HepG2 (cell line): ENCODE results near the gene TMC2. TPM values are rescaled to one million over a fixed set of nuclear protein-coding genes. Genes with fewer than 3 reads are reported as not detected.

ENCODE experiments used
- HDAC6 ChIP-seq: fragments of 200-600 bp; sonication (generic); IDR thresholded peaks from 2 replicates; pipeline ENCODE4 v1.7.0; 2017; ENCODE audit warnings: mild to moderate bottlenecking, antibody characterized with exemption, low read length, low read depth
- IRF1 ChIP-seq: sonication (generic); formaldehyde crosslinking; IDR thresholded peaks from 2 replicates; pipeline ENCODE4 v1.4.0; 2020; ENCODE audit warnings: low read depth, mild to moderate bottlenecking, missing genetic modification reagents
- MEIS2 ChIP-seq: sonication (generic); formaldehyde crosslinking; IDR thresholded peaks from 2 replicates; pipeline ENCODE4 v1.9.0; 2021; ENCODE audit warnings: mild to moderate bottlenecking, missing genetic modification reagents
- POGZ ChIP-seq: sonication (generic); formaldehyde crosslinking; IDR thresholded peaks from 2 replicates; pipeline ENCODE4 v1.4.0; 2020; ENCODE audit warnings: mild to moderate bottlenecking, missing genetic modification reagents
- POLR2A ChIP-seq, 2 experiments: IDR thresholded peaks; 2 replicates each; pipeline ENCODE4 v1.6.1; 2011; ENCODE audit warnings: low read depth in 2 of 2, low read length in 2 of 2, mild to moderate bottlenecking in 1 of 2, moderate library complexity in 1 of 2; ENCODE audit not compliant: insufficient read depth in 1 of 2
- RELA ChIP-seq: sonication (generic); formaldehyde crosslinking; IDR thresholded peaks from 2 replicates; pipeline ENCODE4 v1.4.0; 2020; ENCODE audit warnings: missing genetic modification reagents
- SMAD9 ChIP-seq: sonication (generic); formaldehyde crosslinking; IDR thresholded peaks from 2 replicates; pipeline ENCODE4 v1.5.1; 2020; ENCODE audit warnings: mild to moderate bottlenecking, missing genetic modification reagents
- THAP7 ChIP-seq: sonication (generic); formaldehyde crosslinking; IDR thresholded peaks from 2 replicates; pipeline ENCODE4 v1.8.1; 2023; ENCODE audit warnings: mild to moderate bottlenecking, missing genetic modification reagents
- TRIM22 ChIP-seq: fragments of 450-650 bp; IDR thresholded peaks from 2 replicates; pipeline ENCODE4 v1.6.1; 2017
- YY1 ChIP-seq: IDR thresholded peaks from 2 replicates; pipeline ENCODE4 v1.6.1; 2011; ENCODE audit warnings: low read length, low read depth, moderate library complexity, mild to moderate bottlenecking; ENCODE audit not compliant: insufficient read depth, insufficient replicate concordance
- ZNF260 ChIP-seq: sonication (generic); formaldehyde crosslinking; IDR thresholded peaks from 2 replicates; pipeline ENCODE4 v1.4.0; 2020; ENCODE audit warnings: missing genetic modification reagents, low read depth, mild to moderate bottlenecking, borderline replicate concordance
- ZNF790 ChIP-seq: sonication (generic); formaldehyde crosslinking; IDR thresholded peaks from 2 replicates; pipeline ENCODE4 v1.8.0; 2022; ENCODE audit warnings: missing genetic modification reagents, mild to moderate bottlenecking, borderline replicate concordance
- polyA plus RNA-seq, 8 experiments: library from polyadenylated mRNA; depleted of rRNA in 3 of 8; stranded (reverse) in 7 of 8; unstranded in 1 of 8; fragments of >200 nt; fragmentation: Illumina TruSeq in 4 of 8; extraction: Trizol in 4 of 8; gene quantifications; 2 replicates each; pipeline versions ENCODE4 v1.2.1 to v1.2.3, GENCODE V29; 2011 to 2016; ENCODE audit warnings: low read depth in 4 of 8, missing spikeins in 1 of 8, mixed read lengths in 1 of 8; ENCODE audit not compliant: insufficient read depth in 1 of 8
- total RNA-seq, 5 experiments: library from RNA; depleted of rRNA; stranded (reverse); fragments of >200 nt; fragmentation: Illumina TruSeq; extraction: Trizol; gene quantifications; 2 replicates each; pipeline ENCODE4 v1.2.3, GENCODE V29; 2016; ENCODE audit warnings: low read depth in 1 of 5
- TF ChIP-seq, protein P1 (sequence below): IDR thresholded peaks from 2 replicates; pipeline ENCODE4 v1.4.0; 2020; ENCODE audit warnings: mild to moderate bottlenecking, missing genetic modification reagents
- TF ChIP-seq, protein P2 (sequence below): sonication (generic); formaldehyde crosslinking; IDR thresholded peaks from 2 replicates; pipeline ENCODE4 v1.4.0; 2020; ENCODE audit warnings: missing genetic modification reagents

Gene TMC2
- total and polyA plus RNA-seq, 2 of the 13 experiments (the other 11 are each of a cell fraction or from before 2014, with no cell fraction given), result not detected

GRCh38 chr20:2663887-2664719 lies 127.7 kb downstream of the TMC2 start, which contains the start of gene IDH3B (continued):
- TF ChIP-seq IRF1 (CRISPR knock-in tag) (no peak), RELA (CRISPR knock-in tag) (peak; percentile 93), SMAD9 (CRISPR knock-in tag) (peak; percentile 89), ZNF260 (no peak), TRIM22 (no peak), POGZ (CRISPR knock-in tag) (peak; percentile 98), ZNF790 (CRISPR knock-in tag) (0 out of 2 replicates have a peak, but pooled peaks have one; percentile 47), YY1 (peak; percentile 99), MEIS2 (peak; percentile 23; the same call in 1 of the 2 replicates), POLR2A (IDR thresholded peaks at IDR 0.05; ENCODE audit: insufficient read depth in 1 of 2, low read depth in 2 of 2, low read length in 2 of 2) (peak; percentile 94 to 95), THAP7 (peak; percentile 80), HDAC6 (no peak)
- TF ChIP-seq, protein P1, sequence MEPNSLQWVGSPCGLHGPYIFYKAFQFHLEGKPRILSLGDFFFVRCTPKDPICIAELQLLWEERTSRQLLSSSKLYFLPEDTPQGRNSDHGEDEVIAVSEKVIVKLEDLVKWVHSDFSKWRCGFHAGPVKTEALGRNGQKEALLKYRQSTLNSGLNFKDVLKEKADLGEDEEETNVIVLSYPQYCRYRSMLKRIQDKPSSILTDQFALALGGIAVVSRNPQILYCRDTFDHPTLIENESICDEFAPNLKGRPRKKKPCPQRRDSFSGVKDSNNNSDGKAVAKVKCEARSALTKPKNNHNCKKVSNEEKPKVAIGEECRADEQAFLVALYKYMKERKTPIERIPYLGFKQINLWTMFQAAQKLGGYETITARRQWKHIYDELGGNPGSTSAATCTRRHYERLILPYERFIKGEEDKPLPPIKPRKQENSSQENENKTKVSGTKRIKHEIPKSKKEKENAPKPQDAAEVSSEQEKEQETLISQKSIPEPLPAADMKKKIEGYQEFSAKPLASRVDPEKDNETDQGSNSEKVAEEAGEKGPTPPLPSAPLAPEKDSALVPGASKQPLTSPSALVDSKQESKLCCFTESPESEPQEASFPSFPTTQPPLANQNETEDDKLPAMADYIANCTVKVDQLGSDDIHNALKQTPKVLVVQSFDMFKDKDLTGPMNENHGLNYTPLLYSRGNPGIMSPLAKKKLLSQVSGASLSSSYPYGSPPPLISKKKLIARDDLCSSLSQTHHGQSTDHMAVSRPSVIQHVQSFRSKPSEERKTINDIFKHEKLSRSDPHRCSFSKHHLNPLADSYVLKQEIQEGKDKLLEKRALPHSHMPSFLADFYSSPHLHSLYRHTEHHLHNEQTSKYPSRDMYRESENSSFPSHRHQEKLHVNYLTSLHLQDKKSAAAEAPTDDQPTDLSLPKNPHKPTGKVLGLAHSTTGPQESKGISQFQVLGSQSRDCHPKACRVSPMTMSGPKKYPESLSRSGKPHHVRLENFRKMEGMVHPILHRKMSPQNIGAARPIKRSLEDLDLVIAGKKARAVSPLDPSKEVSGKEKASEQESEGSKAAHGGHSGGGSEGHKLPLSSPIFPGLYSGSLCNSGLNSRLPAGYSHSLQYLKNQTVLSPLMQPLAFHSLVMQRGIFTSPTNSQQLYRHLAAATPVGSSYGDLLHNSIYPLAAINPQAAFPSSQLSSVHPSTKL (CRISPR knock-in tag), result peak; percentile 80; the same call in 1 of the 2 replicates
- TF ChIP-seq, protein P2, sequence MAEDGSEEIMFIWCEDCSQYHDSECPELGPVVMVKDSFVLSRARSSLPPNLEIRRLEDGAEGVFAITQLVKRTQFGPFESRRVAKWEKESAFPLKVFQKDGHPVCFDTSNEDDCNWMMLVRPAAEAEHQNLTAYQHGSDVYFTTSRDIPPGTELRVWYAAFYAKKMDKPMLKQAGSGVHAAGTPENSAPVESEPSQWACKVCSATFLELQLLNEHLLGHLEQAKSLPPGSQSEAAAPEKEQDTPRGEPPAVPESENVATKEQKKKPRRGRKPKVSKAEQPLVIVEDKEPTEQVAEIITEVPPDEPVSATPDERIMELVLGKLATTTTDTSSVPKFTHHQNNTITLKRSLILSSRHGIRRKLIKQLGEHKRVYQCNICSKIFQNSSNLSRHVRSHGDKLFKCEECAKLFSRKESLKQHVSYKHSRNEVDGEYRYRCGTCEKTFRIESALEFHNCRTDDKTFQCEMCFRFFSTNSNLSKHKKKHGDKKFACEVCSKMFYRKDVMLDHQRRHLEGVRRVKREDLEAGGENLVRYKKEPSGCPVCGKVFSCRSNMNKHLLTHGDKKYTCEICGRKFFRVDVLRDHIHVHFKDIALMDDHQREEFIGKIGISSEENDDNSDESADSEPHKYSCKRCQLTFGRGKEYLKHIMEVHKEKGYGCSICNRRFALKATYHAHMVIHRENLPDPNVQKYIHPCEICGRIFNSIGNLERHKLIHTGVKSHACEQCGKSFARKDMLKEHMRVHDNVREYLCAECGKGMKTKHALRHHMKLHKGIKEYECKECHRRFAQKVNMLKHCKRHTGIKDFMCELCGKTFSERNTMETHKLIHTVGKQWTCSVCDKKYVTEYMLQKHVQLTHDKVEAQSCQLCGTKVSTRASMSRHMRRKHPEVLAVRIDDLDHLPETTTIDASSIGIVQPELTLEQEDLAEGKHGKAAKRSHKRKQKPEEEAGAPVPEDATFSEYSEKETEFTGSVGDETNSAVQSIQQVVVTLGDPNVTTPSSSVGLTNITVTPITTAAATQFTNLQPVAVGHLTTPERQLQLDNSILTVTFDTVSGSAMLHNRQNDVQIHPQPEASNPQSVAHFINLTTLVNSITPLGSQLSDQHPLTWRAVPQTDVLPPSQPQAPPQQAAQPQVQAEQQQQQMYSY (CRISPR knock-in tag), result peak; percentile 67; the same call in 1 of the 2 replicates
